H9 (cell line): ENCODE results near the gene GRIFIN. TPM values are rescaled to one million over a fixed set of nuclear protein-coding genes. Genes with fewer than 3 reads are reported as not detected.

ENCODE experiments used
- DNase-seq: peaks from one replicate; pipeline ENCODE4 v3.0.0-alpha.2; 2017
- H2AFZ ChIP-seq: one replicate; pipeline ENCODE4 v1.6.1; 2013; ENCODE audit warnings: mild to moderate bottlenecking, low read length, control low read depth, moderate library complexity
- H2AK5ac ChIP-seq: 2 replicates; pipeline ENCODE4 v1.6.1; 2013; ENCODE audit warnings: low read length, control low read depth, mixed read lengths; ENCODE audit not compliant: insufficient read length
- H2BK120ac ChIP-seq: one replicate; pipeline ENCODE4 v1.6.1; 2013; ENCODE audit warnings: low read depth, mild to moderate bottlenecking, low read length, control low read depth, inconsistent platforms; ENCODE audit not compliant: poor library complexity, severe bottlenecking
- H2BK12ac ChIP-seq: 2 replicates; pipeline ENCODE4 v1.6.1; 2013; ENCODE audit warnings: low read length, control low read depth, mixed read lengths, low read depth; ENCODE audit not compliant: insufficient read length
- H2BK15ac ChIP-seq: 2 replicates; pipeline ENCODE4 v1.6.1; 2013; ENCODE audit warnings: low read depth, low read length, control low read depth
- H2BK20ac ChIP-seq: one replicate; pipeline ENCODE4 v1.6.1; 2013; ENCODE audit warnings: low read depth, mild to moderate bottlenecking, low read length, control low read depth, inconsistent platforms; ENCODE audit not compliant: poor library complexity, severe bottlenecking
- H2BK5ac ChIP-seq: 2 replicates; pipeline ENCODE4 v1.6.1; 2013; ENCODE audit warnings: low read length, control low read depth, mixed read lengths; ENCODE audit not compliant: insufficient read length
- H3K14ac ChIP-seq: 2 replicates; pipeline ENCODE4 v1.6.1; 2013; ENCODE audit warnings: low read length, control low read depth; ENCODE audit not compliant: insufficient read depth
- H3K18ac ChIP-seq: 2 replicates; pipeline ENCODE4 v1.6.1; 2013; ENCODE audit warnings: low read depth, mild to moderate bottlenecking, mixed read lengths, low read length, control low read depth; ENCODE audit not compliant: insufficient read length
- H3K23ac ChIP-seq: 2 replicates; pipeline ENCODE4 v1.6.1; 2013; ENCODE audit warnings: low read length, control low read depth, mixed read lengths, low read depth; ENCODE audit not compliant: insufficient read length
- H3K23me2 ChIP-seq: 2 replicates; pipeline ENCODE4 v1.6.1; 2013; ENCODE audit warnings: low read depth, mild to moderate bottlenecking, mixed read lengths, low read length, control low read depth; ENCODE audit not compliant: insufficient read length, poor library complexity, severe bottlenecking
- H3K27ac ChIP-seq: 2 replicates; pipeline ENCODE4 v1.5.1; 2013; ENCODE audit warnings: low read length, control low read depth, mixed read lengths, low read depth; ENCODE audit not compliant: insufficient read length
- H3K27me3 ChIP-seq: 2 replicates; pipeline ENCODE4 v1.6.1; 2013; ENCODE audit warnings: low read length, control low read depth, inconsistent platforms; ENCODE audit not compliant: insufficient read depth
- H3K4ac ChIP-seq: 2 replicates; pipeline ENCODE4 v1.6.1; 2013; ENCODE audit warnings: low read depth, mild to moderate bottlenecking, control low read depth, inconsistent platforms, low read length, moderate library complexity
- H3K4me1 ChIP-seq: 2 replicates; pipeline ENCODE4 v1.6.1; 2013; ENCODE audit warnings: low read length, control low read depth, inconsistent platforms; ENCODE audit not compliant: insufficient read depth
- H3K4me2 ChIP-seq: 2 replicates; pipeline ENCODE4 v1.6.1; 2013; ENCODE audit warnings: low read length, control low read depth, mixed read lengths; ENCODE audit not compliant: insufficient read length, insufficient read depth
- H3K56ac ChIP-seq: 2 replicates; pipeline ENCODE4 v1.6.1; 2013; ENCODE audit warnings: low read depth, mild to moderate bottlenecking, mixed read lengths, low read length, control low read depth; ENCODE audit not compliant: insufficient read length
- H3K79me1 ChIP-seq: 2 replicates; pipeline ENCODE4 v1.6.1; 2013; ENCODE audit warnings: low read depth, mild to moderate bottlenecking, moderate library complexity, low read length, control low read depth, inconsistent platforms; ENCODE audit not compliant: insufficient read depth, poor library complexity, severe bottlenecking
- H3K79me2 ChIP-seq: 2 replicates; pipeline ENCODE4 v1.6.1; 2013; ENCODE audit warnings: low read length, control low read depth, inconsistent platforms; ENCODE audit not compliant: insufficient read depth
- H3K9ac ChIP-seq: 2 replicates; pipeline ENCODE4 v1.6.1; 2013; ENCODE audit warnings: low read length, control low read depth, mixed read lengths; ENCODE audit not compliant: insufficient read length; ENCODE audit errors: extremely low read depth
- H3K9me3 ChIP-seq: one replicate; pipeline ENCODE4 v1.6.1; 2013; ENCODE audit warnings: low read depth, low read length, inconsistent platforms; ENCODE audit not compliant: control insufficient read depth
- H3T11ph ChIP-seq: one replicate; pipeline ENCODE4 v1.6.1; 2013; ENCODE audit warnings: mild to moderate bottlenecking, low read length, control low read depth, inconsistent platforms
- H4K20me1 ChIP-seq: one replicate; pipeline ENCODE4 v1.6.1; 2013; ENCODE audit not compliant: control insufficient read depth, insufficient read length, insufficient read depth
- H4K5ac ChIP-seq: 2 replicates; pipeline ENCODE4 v1.6.1; 2013; ENCODE audit warnings: low read depth, mild to moderate bottlenecking, mixed read lengths, low read length, control low read depth; ENCODE audit not compliant: insufficient read length
- H4K8ac ChIP-seq: replicated peaks from 2 replicates; pipeline ENCODE4 v1.6.1; 2013; ENCODE audit warnings: low read length, control low read depth, mixed read lengths, low read depth; ENCODE audit not compliant: insufficient read length
- H4K91ac ChIP-seq: 2 replicates; pipeline ENCODE4 v1.6.1; 2013; ENCODE audit warnings: low read depth, mild to moderate bottlenecking, moderate library complexity, mixed read lengths, low read length, control low read depth; ENCODE audit not compliant: insufficient read length
- H3K27ac Mint-ChIP-seq, 3 experiments: 2 replicates in 2 of 3; 3 replicates in 1 of 3; pipeline ENCODE4 v1.8.0; 2020 to 2021; ENCODE audit warnings: mixed read lengths in 3 of 3, mild to moderate bottlenecking in 1 of 3, moderate library complexity in 1 of 3
- H3K27me3 Mint-ChIP-seq: 2 replicates; pipeline ENCODE4 v1.8.0; 2021; ENCODE audit warnings: low read depth, mild to moderate bottlenecking, moderate library complexity, mixed read lengths
- H3K36me3 Mint-ChIP-seq, 3 experiments: 2 replicates in 2 of 3; 3 replicates in 1 of 3; pipeline ENCODE4 v1.8.0; 2020 to 2021; ENCODE audit warnings: low read depth in 3 of 3, mixed read lengths in 3 of 3; ENCODE audit not compliant: insufficient read depth in 1 of 3
- H3K4me1 Mint-ChIP-seq, 2 experiments: 2 replicates each; pipeline ENCODE4 v1.8.0; 2020; ENCODE audit warnings: mixed read lengths in 2 of 2
- H3K4me3 Mint-ChIP-seq, 2 experiments: 2 replicates in 1 of 2; 3 replicates in 1 of 2; pipeline ENCODE4 v1.8.0; 2020 to 2021; ENCODE audit warnings: mild to moderate bottlenecking in 2 of 2, mixed read lengths in 2 of 2, moderate library complexity in 1 of 2
- H3K9me3 Mint-ChIP-seq, 2 experiments: 2 replicates in 1 of 2; 3 replicates in 1 of 2; pipeline ENCODE4 v1.8.0; 2020; ENCODE audit warnings: mild to moderate bottlenecking in 2 of 2, mixed read lengths in 2 of 2, moderate library complexity in 1 of 2
- WGBS: extraction: QIAGEN DNeasy Blood & Tissue Kit; methylation state at CpG from one replicate; pipeline ENCODE4 v1.1.7; 2013; ENCODE audit warnings: missing lambda C conversion rate, low lambda C conversion rate, mixed read lengths; ENCODE audit not compliant: insufficient read length; ENCODE audit errors: extremely low coverage; 5-methylcytosine and 5-hydroxymethylcytosine counted together
- total RNA-seq: library from RNA; stranded (reverse); gene quantifications from 2 replicates; pipeline ENCODE4 v1.2.1, GENCODE V29; 2021
- TF ChIP-seq, protein P1 (sequence below): fragments of 200-600 bp; sonication (generic); conservative IDR thresholded peaks from 3 replicates; pipeline ENCODE4 v1.8.0; 2021; ENCODE audit warnings: antibody characterized with exemption, mild to moderate bottlenecking

The GRIFIN gene
- total RNA-seq, 1 experiment from 2014 or later, result not detected

GRCh38 chr7:2512179-2512661 is 36.0 kb upstream of the GRIFIN start:
- Histone ChIP-seq H3K4ac (no peak overlapping the region), H3K56ac (no peak overlapping the region), H3K27ac (no peak overlapping the region), H3K27me3 (no peaks in the 10 kb centered on the region), H3T11ph (no peak overlapping the region), H3K4me1 (no peaks in the 10 kb centered on the region; the same call in 1 of the 2 replicates), H4K5ac (no peak overlapping the region), H4K20me1 (no peaks in the 10 kb centered on the region), H3K9me3 (no peaks in the 10 kb centered on the region), H3K4me2 (no peak overlapping the region), H3K18ac (no peak overlapping the region), H3K9ac (no peak overlapping the region), H3K23ac (no peak overlapping the region), H3K79me1 (no peaks in the 10 kb centered on the region), H2BK20ac (no peak overlapping the region), H3K14ac (no peak overlapping the region; the same call in 1 of the 2 replicates), H4K91ac (no peak overlapping the region), H4K8ac (no peak overlapping the region), H2BK15ac (no peak overlapping the region), H3K79me2 (no peaks in the 10 kb centered on the region), H3K23me2 (no peaks in the 10 kb centered on the region), H2BK120ac (no peak overlapping the region), H2BK5ac (no peak overlapping the region), H2AFZ (no peak overlapping the region), H2AK5ac (no peak overlapping the region), H2BK12ac (no peak overlapping the region)
- peaks cover 3% of the 10 kb centered on the region for H3K27me3 Mint-ChIP-seq
- H3K4me3 Mint-ChIP-seq, result no peak overlapping the region; a peak in 1 of 5 replicates
- no CpG with 5 or more reads among the region's 12 CpGs for WGBS
- no peaks in the 10 kb centered on the region; a peak in 1 of 5 replicates for H3K9me3 Mint-ChIP-seq
- no peak for DNase-seq
- TF ChIP-seq, protein P1, sequence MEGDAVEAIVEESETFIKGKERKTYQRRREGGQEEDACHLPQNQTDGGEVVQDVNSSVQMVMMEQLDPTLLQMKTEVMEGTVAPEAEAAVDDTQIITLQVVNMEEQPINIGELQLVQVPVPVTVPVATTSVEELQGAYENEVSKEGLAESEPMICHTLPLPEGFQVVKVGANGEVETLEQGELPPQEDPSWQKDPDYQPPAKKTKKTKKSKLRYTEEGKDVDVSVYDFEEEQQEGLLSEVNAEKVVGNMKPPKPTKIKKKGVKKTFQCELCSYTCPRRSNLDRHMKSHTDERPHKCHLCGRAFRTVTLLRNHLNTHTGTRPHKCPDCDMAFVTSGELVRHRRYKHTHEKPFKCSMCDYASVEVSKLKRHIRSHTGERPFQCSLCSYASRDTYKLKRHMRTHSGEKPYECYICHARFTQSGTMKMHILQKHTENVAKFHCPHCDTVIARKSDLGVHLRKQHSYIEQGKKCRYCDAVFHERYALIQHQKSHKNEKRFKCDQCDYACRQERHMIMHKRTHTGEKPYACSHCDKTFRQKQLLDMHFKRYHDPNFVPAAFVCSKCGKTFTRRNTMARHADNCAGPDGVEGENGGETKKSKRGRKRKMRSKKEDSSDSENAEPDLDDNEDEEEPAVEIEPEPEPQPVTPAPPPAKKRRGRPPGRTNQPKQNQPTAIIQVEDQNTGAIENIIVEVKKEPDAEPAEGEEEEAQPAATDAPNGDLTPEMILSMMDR, result no peak
- no peaks in the 10 kb centered on the region for H3K36me3 Mint-ChIP-seq
- no peak overlapping the region for H3K27ac Mint-ChIP-seq
- peaks cover 19 to 36% of the 10 kb centered on the region in 2 experiments for H3K4me1 Mint-ChIP-seq
